HEK293 (cell line): ENCODE data around the gene FYTTD1.

Source experiments
- CTCF ChIA-PET: fragments of 350-600 bp; formaldehyde crosslinking; extraction: SDS; loops from one replicate; lab custom pipeline; 2021; ENCODE audit warnings: antibody characterized with exemption; lab: Yijun Ruan, JAX
- POLR2A ChIA-PET: fragments of 300-600 bp; formaldehyde crosslinking; extraction: SDS; loops from one replicate; lab custom pipeline; 2020; ENCODE audit warnings: antibody characterized with exemption, inconsistent platforms; lab: Yijun Ruan, JAX
- H3K27ac ChIP-seq: fragments of 200-500 bp; sonication (Bioruptor generic); 2 replicates; pipeline ENCODE4 v1.5.1; 2014; ENCODE audit warnings: low read depth, low read length, control low read depth, inconsistent platforms; ENCODE audit errors: extremely low read depth
- H3K36me3 ChIP-seq, 2 experiments: fragments of 200-500 bp in 1 of 2; sonication (Bioruptor generic) in 1 of 2; 1 replicate in 1 of 2; 2 replicates in 1 of 2; pipeline ENCODE4 v1.5.1; 2014 to 2017; ENCODE audit warnings: inconsistent platforms in 2 of 2, low read length in 2 of 2; ENCODE audit not compliant: control insufficient read depth in 2 of 2, insufficient read depth in 1 of 2
- H3K4me1 ChIP-seq: fragments of 200-500 bp; sonication (Bioruptor generic); 2 replicates; pipeline ENCODE4 v1.5.1; 2014; ENCODE audit warnings: mild to moderate bottlenecking, low read length, inconsistent platforms; ENCODE audit not compliant: control insufficient read depth, insufficient read depth
- H3K4me3 ChIP-seq: 2 replicates; pipeline ENCODE4 v1.5.1; 2011; ENCODE audit warnings: low read depth, mild to moderate bottlenecking, control low read depth, low read length, moderate library complexity
- H3K9me3 ChIP-seq: fragments of 200-500 bp; sonication (Bioruptor generic); 2 replicates; pipeline ENCODE4 v1.5.1; 2014; ENCODE audit warnings: low read depth, low read length, inconsistent platforms; ENCODE audit not compliant: control insufficient read depth, insufficient read depth
- BCL11A ChIP-seq: fragments of 450-650 bp; formaldehyde crosslinking; IDR thresholded peaks from 2 replicates; pipeline ENCODE4 v1.5.1; 2016; ENCODE audit warnings: low read depth, missing biosample characterization, missing genetic modification characterization
- ELK4 ChIP-seq: IDR thresholded peaks from 2 replicates; pipeline ENCODE4 v1.6.1; 2011; ENCODE audit warnings: mild to moderate bottlenecking, low read depth, low read length, borderline replicate concordance
- FEZF1 ChIP-seq: fragments of 450-650 bp; formaldehyde crosslinking; IDR thresholded peaks from 2 replicates; pipeline ENCODE4 v1.5.1; 2016; ENCODE audit warnings: missing biosample characterization, missing genetic modification characterization
- IKZF3 ChIP-seq: fragments of 450-650 bp; IDR thresholded peaks from 2 replicates; pipeline ENCODE4 v1.5.0; 2018; ENCODE audit warnings: missing biosample characterization, mild to moderate bottlenecking, missing genetic modification characterization, moderate library complexity
- SCRT2 ChIP-seq: fragments of 450-650 bp; formaldehyde crosslinking; IDR thresholded peaks from 2 replicates; pipeline ENCODE4 v1.5.1; 2016; ENCODE audit warnings: missing biosample characterization, missing genetic modification characterization
- TRIM28 ChIP-seq: IDR thresholded peaks from 2 replicates; pipeline ENCODE4 v1.6.1; 2011; ENCODE audit warnings: low read length, control low read depth, borderline replicate concordance
- WT1 ChIP-seq: fragments of 450-650 bp; formaldehyde crosslinking; IDR thresholded peaks from 2 replicates; pipeline ENCODE4 v1.5.1; 2016; ENCODE audit warnings: missing biosample characterization, missing genetic modification characterization
- ZFP3 ChIP-seq: fragments of 450-650 bp; formaldehyde crosslinking; IDR thresholded peaks from 2 replicates; pipeline ENCODE4 v1.5.1; 2016; ENCODE audit warnings: low read depth, missing biosample characterization, missing genetic modification characterization
- ZNF133 ChIP-seq: fragments of 450-650 bp; formaldehyde crosslinking; IDR thresholded peaks from 2 replicates; pipeline ENCODE4 v1.5.1; 2016; ENCODE audit warnings: missing biosample characterization, missing genetic modification characterization
- ZNF155 ChIP-seq: fragments of 450-650 bp; formaldehyde crosslinking; IDR thresholded peaks from 2 replicates; pipeline ENCODE4 v1.5.1; 2016; ENCODE audit warnings: missing biosample characterization, missing genetic modification characterization
- ZNF211 ChIP-seq: fragments of 450-650 bp; formaldehyde crosslinking; IDR thresholded peaks from 2 replicates; pipeline ENCODE4 v1.5.1; 2016; ENCODE audit warnings: low read depth, missing biosample characterization, missing genetic modification characterization
- ZNF274 ChIP-seq, 2 experiments: fragments of 200-500 bp in 1 of 2; fragments of 450-650 bp in 1 of 2; sonication (Bioruptor generic) in 1 of 2; formaldehyde crosslinking in 1 of 2; IDR thresholded peaks; 2 replicates each; pipeline versions ENCODE4 v1.5.1 to v1.6.1; 2014 to 2016; ENCODE audit warnings: borderline replicate concordance in 1 of 2, inconsistent platforms in 1 of 2, low read length in 1 of 2, missing biosample characterization in 1 of 2, missing genetic modification characterization in 1 of 2
- ZNF350 ChIP-seq: fragments of 450-650 bp; formaldehyde crosslinking; IDR thresholded peaks from 2 replicates; pipeline ENCODE4 v1.5.0; 2017; ENCODE audit warnings: missing biosample characterization, mild to moderate bottlenecking, missing genetic modification characterization
- ZNF501 ChIP-seq: fragments of 450-650 bp; formaldehyde crosslinking; IDR thresholded peaks from 2 replicates; pipeline ENCODE4 v1.5.1; 2016; ENCODE audit warnings: missing biosample characterization, missing genetic modification characterization
- ZNF549 ChIP-seq: fragments of 450-650 bp; IDR thresholded peaks from 2 replicates; pipeline ENCODE4 v1.5.1; 2018; ENCODE audit warnings: missing biosample characterization, missing genetic modification characterization, mild to moderate bottlenecking, inconsistent platforms, moderate library complexity
- ZNF580 ChIP-seq: fragments of 450-650 bp; formaldehyde crosslinking; IDR thresholded peaks from 2 replicates; pipeline ENCODE4 v1.5.1; 2016; ENCODE audit warnings: missing biosample characterization, missing genetic modification characterization
- ZNF664 ChIP-seq: fragments of 450-650 bp; formaldehyde crosslinking; IDR thresholded peaks from 2 replicates; pipeline ENCODE4 v1.5.1; 2016; ENCODE audit warnings: missing biosample characterization, missing genetic modification characterization
- TF ChIP-seq, protein P1 (sequence below): fragments of 450-650 bp; formaldehyde crosslinking; IDR thresholded peaks from 2 replicates; pipeline ENCODE4 v1.5.1; 2016; ENCODE audit warnings: missing biosample characterization, missing genetic modification characterization
- TF ChIP-seq, protein P2 (sequence below): fragments of 450-650 bp; formaldehyde crosslinking; IDR thresholded peaks from 2 replicates; pipeline ENCODE4 v1.5.1; 2017; ENCODE audit warnings: missing biosample characterization, missing genetic modification characterization

Gene FYTTD1

DNA sequence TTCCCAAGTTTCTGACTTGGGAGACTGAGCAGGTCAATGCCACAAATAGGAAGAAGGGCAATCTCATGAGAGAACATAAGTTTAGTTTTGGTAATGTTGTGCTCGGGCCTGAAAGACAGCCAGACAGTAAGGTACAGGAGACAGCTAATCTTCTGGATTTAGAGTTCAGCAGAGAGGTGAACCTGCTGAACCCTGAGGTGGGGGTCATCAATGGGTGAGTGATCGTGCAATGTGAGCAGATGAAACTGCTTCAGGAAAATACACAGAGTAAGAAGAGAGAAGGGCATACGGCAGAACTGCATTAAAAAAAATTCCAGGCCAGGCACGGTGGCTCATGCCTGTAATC is 36.2 kb upstream of the FYTTD1 start (continued):
- TF ChIP-seq, protein P1, sequence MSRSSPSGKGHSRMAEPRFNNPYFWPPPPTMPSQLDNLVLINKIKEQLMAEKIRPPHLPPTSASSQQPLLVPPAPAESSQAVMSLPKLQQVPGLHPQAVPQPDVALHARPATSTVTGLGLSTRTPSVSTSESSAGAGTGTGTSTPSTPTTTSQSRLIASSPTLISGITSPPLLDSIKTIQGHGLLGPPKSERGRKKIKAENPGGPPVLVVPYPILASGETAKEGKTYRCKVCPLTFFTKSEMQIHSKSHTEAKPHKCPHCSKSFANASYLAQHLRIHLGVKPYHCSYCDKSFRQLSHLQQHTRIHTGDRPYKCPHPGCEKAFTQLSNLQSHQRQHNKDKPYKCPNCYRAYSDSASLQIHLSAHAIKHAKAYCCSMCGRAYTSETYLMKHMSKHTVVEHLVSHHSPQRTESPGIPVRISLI (tag by site-specific recombination): no peak
- TF ChIP-seq BCL11A (no peak), ZNF664 (tag by site-specific recombination) (no peak), ZNF155 (tag by site-specific recombination) (no peak)

DNA sequence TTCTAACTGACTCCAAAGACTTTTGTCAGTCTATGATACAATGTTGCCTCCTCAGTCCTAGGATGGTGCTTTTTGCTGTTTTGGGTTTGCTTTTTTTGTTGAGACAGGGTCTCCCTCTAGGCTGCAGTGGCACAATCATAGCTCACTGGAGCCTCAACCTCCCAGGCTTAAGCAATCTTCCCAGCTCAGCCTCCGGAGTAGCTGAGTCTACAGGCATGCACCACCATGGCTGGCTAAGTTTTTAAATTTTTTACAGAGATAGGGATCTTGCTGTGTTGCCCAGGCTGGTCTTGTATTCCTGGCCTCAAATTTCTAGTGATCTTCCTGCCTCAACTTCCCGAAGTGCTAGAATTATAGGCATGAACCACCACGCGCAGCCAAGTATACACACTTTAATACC is 35.4 kb upstream of the FYTTD1 start:
- no peaks in the 10 kb centered on the region for H3K9me3 ChIP-seq
- POLR2A ChIA-PET: no interaction called here
- peaks cover 3% of the 10 kb centered on the region for H3K4me1 ChIP-seq
- CTCF ChIA-PET: interaction anchor here (0.6 to 1.3 kb wide), 2 partner anchors 89 to 1185 kb away, joined by 3 to 6 read pairs; no protein-coding TSS in a partner anchor
- TF ChIP-seq, protein P2, sequence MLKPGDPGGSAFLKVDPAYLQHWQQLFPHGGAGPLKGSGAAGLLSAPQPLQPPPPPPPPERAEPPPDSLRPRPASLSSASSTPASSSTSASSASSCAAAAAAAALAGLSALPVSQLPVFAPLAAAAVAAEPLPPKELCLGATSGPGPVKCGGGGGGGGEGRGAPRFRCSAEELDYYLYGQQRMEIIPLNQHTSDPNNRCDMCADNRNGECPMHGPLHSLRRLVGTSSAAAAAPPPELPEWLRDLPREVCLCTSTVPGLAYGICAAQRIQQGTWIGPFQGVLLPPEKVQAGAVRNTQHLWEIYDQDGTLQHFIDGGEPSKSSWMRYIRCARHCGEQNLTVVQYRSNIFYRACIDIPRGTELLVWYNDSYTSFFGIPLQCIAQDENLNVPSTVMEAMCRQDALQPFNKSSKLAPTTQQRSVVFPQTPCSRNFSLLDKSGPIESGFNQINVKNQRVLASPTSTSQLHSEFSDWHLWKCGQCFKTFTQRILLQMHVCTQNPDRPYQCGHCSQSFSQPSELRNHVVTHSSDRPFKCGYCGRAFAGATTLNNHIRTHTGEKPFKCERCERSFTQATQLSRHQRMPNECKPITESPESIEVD (tag by site-specific recombination): no peak
- TF ChIP-seq ZNF580 (no peak), ZNF133 (tag by site-specific recombination) (no peak), ZNF549 (tag by site-specific recombination) (no peak), WT1 (tag by site-specific recombination) (no peak), ELK4 (no peak), ZNF350 (no peak), ZNF501 (tag by site-specific recombination) (no peak), ZFP3 (tag by site-specific recombination) (no peak), ZNF274 (IDR thresholded peaks at IDR 0.05; ENCODE audit: low read length) (no peak), ZNF274 (tag by site-specific recombination; IDR thresholded peaks at IDR 0.05; ENCODE audit: borderline replicate concordance) (no peak)
- TF ChIP-seq, all 188 proteins: peak for 0
- H3K4me3 ChIP-seq: no peak overlapping the region
- H3K27ac ChIP-seq: no peak overlapping the region
- no peaks in the 10 kb centered on the region; a peak in 1 of 3 replicates for H3K36me3 ChIP-seq

GRCh38 chr3:197718891-197719290 is 30.8 kb upstream of the FYTTD1 start:
- TF ChIP-seq TRIM28 (no peak), ELK4 (no peak), ZNF211 (tag by site-specific recombination) (no peak), IKZF3 (no peak), ZNF274 (IDR thresholded peaks at IDR 0.05; ENCODE audit: low read length) (no peak), ZNF274 (tag by site-specific recombination; IDR thresholded peaks at IDR 0.05; ENCODE audit: borderline replicate concordance) (no peak), SCRT2 (peak; percentile 55), FEZF1 (tag by site-specific recombination) (no peak)

More at GRCh38 chr3:197718891-197719290, 30.8 kb upstream of the FYTTD1 start:
- Histone ChIP-seq H3K9me3 (no peaks in the 10 kb centered on the region), H3K27ac (no peak overlapping the region), H3K36me3 (no peaks in the 10 kb centered on the region), H3K4me3 (no peak overlapping the region), H3K4me1 (no peaks in the 10 kb centered on the region)
- ChIA-PET CTCF (no interaction called here), POLR2A (interaction anchor here (0.6 kb wide), 1 partner anchor 12 kb away, joined by 3 read pairs; no protein-coding TSS in a partner anchor)
